Cerebellar nuclear complex (tissue), 1 donor: ENCODE data around the gene ARVCF.

Experiments used
- DNase-seq, 2 experiments: peaks; one replicate each; lab custom pipeline; 2025; lab: John Stamatoyannopoulos, UW

Gene ARVCF

DNA sequence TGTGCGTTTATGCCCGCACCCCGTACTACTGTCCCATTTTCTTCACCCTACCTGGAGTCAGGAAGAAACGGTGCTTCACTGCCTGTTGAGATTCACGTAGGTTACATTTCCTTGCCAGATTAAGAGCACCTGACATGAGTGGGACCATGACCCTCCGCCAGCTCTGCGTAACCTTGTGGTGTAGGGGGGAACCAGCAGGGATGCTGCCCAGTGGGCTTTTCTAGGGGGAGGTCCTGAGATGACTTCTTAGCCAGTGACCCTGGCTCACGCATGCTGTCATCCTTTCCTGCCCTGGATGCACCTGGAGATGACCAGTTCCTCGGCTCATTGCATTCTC, 967 bp upstream of the ARVCF start:
- DNase-seq, result no peak

DNA sequence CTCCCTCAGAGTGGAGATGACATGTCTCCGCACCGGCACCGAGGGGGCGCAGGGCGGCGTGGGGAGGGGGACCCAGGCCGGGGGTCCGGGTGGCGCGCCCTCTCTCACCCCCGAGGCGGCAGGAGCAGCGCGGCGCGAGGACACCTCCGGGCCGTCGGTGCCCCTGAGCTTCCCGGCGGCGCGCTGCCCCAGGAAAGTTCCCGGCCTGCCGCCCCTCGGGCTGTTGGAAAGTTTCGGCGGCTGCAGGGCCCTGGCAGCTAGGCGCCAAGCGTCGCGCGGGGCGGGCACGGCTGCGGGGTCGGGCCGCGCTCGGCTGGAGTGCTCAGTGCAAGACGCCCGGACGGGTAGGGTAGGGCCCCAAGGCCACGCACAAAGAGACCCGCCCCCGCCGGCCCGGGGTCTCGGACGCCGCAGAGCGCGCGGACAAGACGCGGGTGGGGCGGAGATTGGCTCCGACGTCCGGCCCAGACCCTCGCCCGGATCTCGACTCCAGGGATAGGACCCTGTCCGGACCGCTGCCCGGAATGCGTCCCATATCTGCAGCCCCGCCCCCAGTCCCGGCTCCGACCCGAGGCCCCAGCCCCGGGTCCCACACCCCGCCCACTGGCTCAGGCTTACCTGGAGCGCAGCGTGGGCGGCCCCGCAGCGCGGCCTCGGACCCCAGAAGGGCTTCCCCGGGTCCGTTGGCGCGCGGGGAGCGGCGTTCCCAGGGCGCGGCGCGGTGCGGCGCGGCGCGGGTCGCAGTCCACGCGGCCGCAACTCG, 471 bp downstream of the ARVCF start:
- no peak for DNase-seq

DNA sequence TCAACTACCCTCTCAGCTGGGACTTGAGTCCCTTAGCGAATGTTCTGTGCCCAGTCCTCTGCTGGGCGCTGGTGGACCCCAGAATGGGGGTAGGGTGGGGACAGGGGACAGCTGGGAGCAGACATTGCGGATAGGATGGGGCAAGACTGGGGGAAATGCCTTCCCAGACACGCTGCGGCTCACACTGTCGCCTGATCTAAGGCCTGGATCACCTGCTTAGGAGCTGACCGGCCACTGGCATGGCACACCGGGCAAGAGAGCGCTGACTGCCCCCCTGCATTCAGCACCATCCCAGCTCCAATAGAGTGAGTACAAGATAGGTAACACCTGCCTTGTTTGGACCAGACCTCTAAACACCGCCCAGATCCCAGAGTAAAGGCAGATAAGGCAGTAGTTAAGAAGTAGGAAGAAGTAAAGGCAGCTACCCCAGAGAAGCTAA, 1.4 kb downstream of the ARVCF start:
- no peak for DNase-seq

DNA sequence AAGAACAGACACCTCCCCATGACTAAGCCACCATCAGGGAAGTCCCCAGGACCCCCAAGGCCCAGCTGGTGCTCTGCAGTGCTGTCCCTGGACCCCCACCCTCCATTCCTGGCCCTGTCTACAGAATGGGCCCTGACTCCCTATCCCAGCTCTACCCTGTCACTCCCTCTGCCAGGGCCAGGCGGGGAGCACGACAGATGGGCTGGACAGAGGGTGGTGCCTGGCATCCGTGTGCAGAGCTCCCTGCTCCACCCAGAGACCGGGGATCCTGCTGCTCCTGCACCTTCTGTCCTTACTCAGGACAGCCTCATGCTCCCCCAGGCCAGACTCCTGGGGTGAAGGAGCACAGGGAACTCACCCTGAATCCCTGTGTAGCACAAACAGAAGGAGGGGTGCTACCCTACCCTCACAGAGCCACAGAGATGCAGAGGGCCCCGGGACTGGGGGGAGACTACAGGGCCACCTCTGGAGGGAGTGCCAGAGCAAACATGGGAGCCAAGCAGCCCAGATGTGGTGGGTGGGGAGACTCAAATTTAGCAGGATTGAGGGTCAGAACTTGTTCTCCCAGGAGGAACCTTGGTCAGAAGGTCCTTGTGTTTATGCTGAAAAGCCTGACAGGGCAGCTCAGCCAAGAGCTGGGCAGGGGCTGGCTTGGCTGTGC, 2.0 kb downstream of the ARVCF start:
- peak in 1 of 2 experiments; percentile 61 for DNase-seq

DNA sequence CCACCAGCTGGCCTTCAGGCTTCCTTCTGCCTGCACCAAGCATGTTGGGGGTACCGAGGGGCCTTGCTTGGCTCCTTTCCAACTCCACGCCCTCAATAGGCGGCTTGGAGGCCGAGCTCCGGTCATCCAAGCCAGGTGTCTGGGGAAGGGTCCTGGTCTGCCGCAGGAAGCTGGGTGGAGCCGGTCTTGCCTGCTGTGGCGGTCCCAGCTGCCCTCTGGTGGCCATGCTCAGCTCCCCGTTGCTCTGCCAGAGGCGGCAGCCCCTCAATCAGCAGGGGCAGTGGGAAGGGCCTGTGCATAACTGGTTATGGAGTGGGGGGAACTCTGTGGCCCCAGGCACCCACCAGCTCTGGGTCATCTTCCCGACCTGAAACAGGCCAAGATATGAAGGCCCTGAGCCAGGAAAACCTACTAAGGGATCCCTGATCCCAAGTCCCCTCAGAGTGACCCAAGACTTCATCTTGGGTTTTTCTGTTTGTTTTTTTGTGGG, 3.2 kb downstream of the ARVCF start:
- DNase-seq, result no peak

DNA sequence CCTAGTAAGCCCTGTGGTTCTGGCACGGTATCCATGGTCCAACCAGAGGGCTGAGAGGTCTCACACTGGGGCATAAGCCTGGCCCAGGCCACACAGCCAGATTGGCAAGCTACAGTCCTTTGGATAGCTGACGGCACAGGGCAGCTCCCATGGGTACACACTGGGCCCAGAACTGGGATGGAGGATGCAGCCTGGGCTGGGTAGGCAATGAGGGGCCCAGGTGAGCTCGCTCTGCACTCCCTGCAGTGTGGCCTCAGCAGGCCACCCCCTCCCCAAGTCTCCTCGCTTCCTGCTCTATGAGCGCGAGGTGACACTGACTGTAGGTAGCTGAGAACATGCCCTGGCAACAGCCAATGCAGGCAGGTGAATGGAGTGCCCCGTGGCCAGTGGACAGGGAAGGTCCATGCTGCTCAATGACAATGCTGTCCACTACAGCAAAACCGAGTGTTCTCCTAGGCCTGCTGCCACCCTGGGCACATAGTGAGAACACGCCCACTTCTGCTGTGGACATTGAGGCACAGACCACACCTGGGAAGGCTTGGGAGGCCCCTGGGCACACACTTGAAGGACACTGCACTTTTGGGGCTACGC, 3.8 kb downstream of the ARVCF start:
- DNase-seq, result no peak

DNA sequence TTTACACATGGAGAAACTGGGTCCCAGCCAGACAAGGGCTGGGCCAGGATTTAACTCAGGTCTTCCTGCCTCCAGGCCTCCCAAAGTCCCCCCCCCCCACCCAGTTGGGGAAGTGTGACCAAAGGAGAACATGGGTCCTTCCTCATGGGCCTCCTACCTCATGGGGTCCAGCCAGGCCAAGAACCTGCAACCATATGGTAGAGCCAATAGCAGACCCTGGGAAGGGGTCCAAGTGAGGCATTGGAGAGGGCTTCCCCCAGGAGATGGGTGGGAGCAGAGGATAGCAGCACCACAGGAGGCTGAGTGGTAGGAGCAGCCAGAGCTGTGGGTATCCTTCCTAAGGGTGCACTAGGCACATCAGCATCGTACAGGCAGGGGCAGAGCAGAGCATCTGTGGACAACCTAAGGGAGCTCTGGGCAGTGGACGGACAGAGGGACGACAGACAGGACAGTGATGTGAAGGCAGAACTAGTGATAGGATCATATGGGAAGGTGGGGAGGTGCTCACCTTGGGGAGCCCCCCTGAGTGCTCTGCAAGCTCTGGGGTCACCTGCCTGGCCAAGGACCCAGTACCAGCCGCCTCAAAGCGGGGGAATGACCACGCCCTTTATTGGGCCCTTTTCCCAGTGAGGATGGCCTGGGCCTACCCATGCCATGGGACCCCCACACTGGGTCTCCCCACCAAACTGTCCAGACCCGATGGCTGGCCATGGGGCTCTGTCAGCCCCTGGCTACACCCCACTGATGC, 4.5 kb downstream of the ARVCF start:
- DNase-seq, result no peak

DNA sequence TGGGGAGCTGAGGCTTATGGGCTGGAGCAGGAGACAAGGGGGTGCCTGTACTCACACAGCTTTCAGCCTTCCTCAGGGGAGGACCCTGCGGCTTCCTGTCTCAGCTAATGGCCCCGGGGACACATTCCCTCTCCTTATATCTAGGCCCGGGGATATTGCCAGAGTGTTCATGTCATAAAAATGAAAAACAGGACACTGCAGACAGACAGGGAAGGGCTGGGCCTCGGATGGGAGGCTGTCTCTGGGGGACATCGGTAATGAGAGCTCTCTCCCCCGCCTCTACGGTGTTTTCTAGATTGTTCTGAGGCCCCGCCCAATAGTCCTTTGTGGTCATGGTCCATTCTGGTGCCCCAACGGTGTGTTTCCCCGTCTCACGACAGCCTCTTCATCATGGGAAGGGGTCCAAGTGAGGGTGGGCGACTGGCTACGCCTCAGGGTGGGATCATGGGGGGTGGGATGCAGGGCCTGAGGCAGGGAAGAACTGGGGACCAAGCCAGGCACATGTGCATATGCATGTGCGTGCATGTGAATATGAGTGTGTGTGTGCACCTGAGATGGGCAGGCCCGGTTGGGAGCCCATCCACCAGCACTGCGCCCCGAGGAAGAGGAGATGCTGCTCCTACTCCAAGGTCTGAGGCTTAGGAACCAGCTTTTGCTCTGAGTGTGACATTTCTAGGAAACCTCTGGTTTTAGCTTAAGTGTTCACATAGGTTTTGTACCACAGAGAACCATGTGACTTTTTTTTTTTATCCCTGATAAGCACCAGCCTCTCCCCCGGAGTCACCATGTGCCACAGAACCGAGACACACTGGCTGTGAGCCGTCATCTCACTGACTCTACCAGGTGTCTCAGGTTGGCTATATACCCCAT, 5.3 kb downstream of the ARVCF start:
- no peak for DNase-seq

DNA sequence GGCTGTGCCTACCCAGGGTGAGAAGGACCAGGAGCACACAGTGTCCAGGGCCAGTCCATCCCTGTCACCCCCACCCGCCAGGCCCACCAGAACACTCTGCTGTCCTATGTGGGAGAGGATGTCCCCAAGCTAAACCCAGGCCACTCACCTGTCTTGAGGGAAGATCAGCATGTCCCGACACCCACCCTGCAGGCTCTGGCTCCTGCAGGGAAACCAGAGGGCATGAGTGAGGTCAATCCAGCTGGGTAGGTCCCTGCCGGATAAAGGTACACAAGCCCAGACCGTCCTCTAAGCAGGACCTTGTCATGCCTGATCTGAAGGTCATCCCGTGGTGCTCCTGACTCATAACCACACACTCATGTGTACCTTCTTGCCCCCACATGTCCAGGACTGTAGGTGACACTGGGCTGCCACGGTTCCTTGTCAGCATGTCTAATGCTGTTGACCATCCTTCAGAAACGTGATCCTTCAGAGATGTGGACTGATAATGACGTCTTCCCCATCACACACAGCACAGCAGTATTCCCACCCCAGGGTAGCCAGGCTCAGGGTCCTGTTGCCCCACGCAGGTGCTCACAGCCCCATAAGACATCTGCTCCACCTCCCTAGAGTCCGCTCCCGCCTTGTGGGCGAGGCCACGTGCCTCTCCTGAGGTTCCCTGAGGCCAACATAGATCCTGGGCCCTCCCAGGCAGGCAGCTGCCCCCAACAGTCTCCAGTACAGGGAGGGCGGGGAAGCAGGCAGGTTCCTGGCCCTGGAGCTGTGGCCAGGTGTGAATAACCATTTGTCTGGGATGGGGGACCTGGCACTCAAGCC, 6.1 kb downstream of the ARVCF start:
- no peak for DNase-seq

DNA sequence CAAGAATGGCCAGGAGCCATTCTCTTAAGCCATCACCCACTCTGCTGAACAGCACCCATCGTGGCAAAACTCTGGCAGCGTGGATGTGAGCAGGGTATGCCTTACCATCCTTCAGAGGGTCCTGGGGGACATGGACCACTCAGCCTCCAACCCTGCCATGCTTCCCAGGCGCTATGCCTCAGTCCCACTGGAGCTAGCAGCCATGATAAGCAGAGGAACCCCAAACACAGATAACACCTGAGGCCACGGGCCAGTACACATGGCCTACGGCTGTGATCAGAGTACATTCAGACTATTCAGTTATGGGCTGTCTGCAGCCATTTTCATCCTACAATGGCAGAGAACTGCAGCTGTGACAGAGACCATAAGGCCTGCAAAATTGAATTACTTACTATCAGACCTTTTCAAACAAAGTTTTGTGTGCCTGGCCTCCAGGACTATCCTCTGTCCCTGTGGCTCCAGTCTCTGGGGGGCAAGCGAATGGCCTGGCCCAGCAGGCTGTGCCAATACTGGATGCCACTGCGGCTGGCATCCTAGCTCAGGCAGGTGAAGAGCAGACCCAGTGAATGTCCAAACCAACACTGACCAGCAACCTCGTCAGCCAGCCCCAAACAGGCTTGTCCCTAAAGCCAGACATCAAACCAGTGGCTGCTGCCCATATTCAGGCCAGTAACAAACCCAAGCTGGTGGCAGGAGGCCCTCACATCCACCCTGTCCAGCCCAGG, 6.9 kb downstream of the ARVCF start:
- DNase-seq, result no peak

DNA sequence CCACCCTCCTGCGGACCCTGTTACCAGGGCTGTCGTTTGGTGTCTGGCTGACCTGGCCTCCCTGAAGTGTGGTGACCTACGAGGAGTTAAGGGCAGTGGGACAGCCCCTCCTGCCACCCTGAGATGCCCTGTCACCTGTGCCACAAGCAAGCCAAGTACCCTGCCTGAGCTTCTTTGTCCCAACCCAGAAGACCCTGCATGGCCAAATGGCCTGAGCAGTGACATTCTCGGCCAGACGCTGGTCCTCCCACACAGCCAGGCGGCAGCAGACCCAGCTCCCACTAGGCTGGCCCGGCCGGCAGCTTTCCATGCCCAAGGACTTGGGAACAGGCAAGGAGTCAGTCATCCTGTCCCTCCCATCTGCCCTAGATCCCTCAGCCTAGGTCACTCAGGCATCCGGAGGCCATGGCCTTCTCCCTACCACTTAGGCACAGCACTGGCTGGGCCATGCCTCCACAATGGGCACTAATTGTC, 7.6 kb downstream of the ARVCF start:
- no peak for DNase-seq

DNA sequence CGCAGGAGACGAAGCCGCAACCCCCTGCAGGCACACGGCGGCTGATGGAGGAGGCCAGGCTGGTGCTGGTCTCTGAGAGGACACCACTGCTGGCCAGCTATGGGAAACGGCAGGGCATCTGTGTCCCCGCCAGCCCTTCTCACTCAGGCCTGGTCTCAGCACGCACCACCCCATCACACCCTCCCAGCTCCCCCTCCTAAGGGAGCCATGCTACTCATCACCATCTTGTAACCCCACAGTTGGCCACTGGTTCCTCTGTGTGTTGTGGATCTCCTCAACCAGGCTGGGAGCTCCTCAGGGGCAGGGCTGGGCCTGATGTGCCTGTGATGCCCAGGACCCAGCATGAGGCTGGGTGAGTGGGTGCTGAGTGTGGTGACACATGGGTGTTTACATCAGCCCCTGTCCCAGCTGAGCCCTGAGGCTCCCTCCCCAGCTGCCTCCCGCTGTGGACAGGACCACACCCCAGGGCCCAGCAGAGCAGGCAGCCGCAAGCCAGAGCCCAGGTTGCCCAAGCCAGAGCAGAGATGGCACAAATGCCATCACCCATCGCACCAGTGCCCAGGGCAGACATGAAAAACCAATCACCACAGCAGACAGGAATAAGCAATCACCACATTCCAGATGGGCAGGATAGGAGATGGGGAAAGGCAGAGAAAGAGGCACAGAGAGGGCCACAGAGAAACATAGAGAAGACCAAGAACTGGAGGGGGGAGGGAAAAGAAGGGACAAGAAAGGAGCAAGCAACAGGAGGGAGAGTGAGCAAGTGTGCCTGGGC, 8.2 kb downstream of the ARVCF start:
- no peak for DNase-seq

DNA sequence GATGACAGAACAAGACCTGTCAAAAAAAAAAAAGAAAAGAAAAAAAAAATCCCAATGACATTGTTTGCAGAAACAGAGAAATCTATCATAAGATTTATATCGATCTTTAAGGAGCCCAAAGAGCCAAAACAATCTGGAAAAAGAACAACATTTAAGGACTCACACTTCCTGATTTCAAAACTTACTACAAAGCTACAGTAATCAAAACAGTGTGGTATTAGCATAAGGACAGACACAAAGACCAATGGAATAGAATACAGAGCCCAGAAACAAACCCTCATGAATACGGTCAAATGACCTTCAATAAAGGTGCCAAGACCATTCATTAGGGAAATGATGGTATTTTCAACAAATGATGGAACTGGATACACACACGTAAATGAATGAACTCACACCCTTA, 12.2 kb downstream of the ARVCF start:
- DNase-seq, result no peak

DNA sequence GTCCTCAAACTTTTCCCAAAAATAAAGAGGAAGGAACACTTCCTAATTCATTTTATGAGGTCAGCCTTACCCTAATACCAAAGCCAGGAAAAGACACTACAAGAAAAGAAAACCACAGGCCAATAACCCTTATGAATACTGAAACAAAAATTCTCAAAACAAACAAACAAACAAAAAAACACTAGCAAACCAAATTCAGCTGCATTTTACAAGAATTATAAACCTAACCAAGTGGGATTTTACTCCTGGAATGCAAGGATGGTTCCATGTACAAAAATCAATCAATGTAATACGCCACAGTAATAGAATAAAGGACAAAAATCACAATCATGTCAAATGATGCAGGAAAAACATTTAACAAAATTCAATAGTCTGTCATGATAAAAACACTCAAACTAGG, 13.3 kb downstream of the ARVCF start:
- DNase-seq, result no peak

DNA sequence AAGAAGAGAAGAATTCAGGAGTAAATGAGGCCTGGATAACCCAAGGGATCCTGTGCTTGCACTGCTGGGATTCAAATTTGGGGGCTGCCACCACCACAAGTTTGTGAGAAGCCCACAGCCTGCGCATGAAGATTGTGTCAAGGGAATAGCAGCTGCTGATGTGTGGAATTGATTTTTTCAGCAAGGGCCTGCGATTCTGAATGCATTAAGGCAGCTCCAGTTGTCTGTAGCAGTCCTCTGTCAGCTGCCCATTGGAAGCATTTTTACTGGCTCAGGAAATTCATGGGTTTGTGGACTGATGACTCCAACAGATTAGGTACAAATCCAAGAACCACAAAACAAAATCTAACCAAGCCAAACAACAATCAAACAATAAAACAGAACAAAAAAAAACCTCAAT, 14.0 kb downstream of the ARVCF start:
- no peak for DNase-seq

DNA sequence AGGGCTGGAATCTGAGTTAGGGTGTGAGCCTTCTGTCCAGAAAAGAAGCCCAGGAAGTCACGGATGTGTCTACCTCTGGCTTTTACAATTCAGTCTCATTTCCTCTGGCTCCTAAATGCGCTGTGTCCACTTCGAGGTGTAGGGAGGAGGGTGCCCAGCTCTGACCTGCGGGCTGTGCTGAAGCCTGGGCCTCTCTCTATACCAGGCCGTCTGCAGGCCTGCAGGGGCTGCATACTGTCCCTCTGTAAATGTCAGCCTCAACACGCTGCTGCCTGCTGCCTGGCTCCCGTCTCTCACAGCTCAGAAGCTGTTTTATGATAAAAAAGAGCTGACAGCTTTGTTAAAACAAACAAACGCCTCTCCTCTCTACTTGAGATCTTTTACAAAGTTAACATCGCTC, 14.5 kb downstream of the ARVCF start:
- DNase-seq, result no peak

DNA sequence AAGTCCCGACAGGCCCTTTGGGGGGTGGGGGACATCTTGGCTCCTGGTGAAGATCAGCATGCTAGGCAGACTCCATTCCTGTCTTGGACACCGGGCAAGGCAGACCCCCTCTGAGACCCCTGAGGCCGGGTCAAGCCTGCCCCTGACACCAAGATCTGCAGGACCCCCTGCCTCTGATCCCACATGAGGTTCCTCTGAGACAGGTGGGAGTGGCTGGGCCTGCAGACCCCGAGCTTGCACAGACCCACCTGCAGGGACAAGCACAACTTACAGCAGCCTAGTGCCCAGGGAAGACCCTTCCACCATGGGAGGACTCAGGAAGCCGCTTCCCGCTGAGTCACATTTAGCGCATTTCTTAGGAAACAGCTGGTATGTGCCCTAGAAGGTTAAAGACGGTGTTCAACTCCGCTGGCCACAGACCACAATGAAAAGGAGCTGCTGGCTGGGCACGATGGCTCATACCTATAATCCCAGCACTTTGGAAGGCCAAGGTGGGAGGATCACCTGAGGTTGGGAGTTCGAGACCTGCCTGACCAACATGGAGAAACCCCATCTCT, 15.5 kb downstream of the ARVCF start:
- DNase-seq, result no peak

DNA sequence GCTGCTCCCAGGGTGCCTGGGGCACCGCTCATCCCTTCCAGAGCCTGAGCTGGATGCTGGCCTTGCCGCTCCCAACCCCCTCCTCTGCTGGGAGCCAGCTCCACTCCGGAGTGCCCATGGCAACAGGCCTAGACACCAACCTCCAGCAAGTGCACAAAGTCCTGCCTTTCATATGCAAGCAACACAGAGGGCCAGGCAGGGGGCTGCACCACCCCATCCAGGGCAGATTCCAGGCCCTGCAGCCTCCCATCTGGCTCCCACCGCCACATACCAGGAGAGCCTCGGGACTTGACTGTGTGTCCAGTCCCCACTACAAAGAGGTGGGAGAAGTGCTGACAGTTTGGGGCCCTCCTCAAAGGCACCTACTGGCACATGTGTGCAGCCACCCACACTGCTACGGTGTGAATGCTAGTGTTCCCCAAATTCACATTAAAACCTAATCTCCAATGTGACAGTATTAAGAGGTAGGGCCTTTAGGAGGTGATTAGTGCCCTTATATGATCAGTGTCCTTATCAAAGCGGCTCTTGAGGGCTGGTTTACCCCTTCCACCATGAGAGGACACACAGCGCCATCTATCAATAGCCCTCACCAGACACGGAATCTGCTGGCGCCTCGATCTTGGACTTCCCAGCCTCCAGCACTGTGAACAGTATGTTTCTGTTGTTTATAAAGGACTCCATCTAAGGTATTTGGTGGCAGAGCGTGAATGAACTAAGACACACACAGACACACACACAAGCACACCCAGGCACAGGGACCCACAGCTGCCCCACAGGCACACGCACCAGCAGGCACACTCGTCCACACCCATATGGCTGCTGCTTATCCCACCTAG, 16.2 kb downstream of the ARVCF start:
- no peak for DNase-seq
